Measurements from ENCODE around the gene RRP15. TPM values are rescaled to one million over a fixed set of nuclear protein-coding genes. Genes with fewer than 3 reads are reported as not detected.

RRP15 gene
- total RNA-seq, 1 experiment from 2014 or later: 36.0 TPM

DNA sequence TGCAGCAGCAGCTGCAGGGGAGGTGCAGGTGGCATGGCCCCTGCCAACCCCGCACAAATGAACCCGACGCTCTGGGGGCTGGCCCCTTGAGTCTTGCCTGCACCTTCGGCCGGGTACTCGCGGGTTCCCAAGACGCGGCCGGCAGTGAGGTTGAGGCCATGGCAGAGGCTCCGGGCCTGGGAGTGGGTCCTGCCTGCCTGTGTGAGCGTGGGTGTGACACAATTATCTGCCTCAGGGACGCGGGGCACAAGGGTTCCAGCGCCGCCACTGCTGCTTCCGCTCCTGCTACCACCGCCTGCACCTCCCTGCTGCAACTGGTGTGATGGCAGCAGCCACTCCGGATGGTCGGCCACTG, 39.1 kb downstream of the RRP15 start:
- Mint-ChIP-seq H3K36me3 (peaks cover 25% of the 10 kb centered on the region), H3K4me3 (no peak overlapping the region), H3K27ac (no peak overlapping the region; the same call in 1 of the 2 replicates), H3K9me3 (peaks cover 2% of the 10 kb centered on the region; the same call in 1 of the 2 replicates), H3K27me3 (ENCODE audit: low read depth) (no peaks in the 10 kb centered on the region), H3K4me1 (no peaks in the 10 kb centered on the region)
- ChIA-PET POLR2A (no interaction called here), CTCF (no interaction called here)
- TF ChIP-seq ZNF416 (CRISPR knock-in tag; IDR thresholded peaks at IDR 0.05): no peak
- no peak for TF ChIP-seq ZBTB21 (CRISPR knock-in tag; IDR thresholded peaks at IDR 0.05; ENCODE audit: borderline replicate concordance)
- TF ChIP-seq ELF4 (CRISPR knock-in tag; IDR thresholded peaks at IDR 0.05; ENCODE audit: low read depth): no peak
- TF ChIP-seq IRF2 (CRISPR knock-in tag; IDR thresholded peaks at IDR 0.05; ENCODE audit: borderline replicate concordance, low read depth): no peak
- TF ChIP-seq NFATC4 (CRISPR knock-in tag; IDR thresholded peaks at IDR 0.05): no peak
- TF ChIP-seq, protein P1, sequence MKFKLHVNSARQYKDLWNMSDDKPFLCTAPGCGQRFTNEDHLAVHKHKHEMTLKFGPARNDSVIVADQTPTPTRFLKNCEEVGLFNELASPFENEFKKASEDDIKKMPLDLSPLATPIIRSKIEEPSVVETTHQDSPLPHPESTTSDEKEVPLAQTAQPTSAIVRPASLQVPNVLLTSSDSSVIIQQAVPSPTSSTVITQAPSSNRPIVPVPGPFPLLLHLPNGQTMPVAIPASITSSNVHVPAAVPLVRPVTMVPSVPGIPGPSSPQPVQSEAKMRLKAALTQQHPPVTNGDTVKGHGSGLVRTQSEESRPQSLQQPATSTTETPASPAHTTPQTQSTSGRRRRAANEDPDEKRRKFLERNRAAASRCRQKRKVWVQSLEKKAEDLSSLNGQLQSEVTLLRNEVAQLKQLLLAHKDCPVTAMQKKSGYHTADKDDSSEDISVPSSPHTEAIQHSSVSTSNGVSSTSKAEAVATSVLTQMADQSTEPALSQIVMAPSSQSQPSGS (CRISPR knock-in tag; IDR thresholded peaks at IDR 0.05; ENCODE audit: borderline replicate concordance, low read depth): no peak
- no peak for TF ChIP-seq ETV6 (CRISPR knock-in tag; IDR thresholded peaks at IDR 0.05)
- TF ChIP-seq, protein P2, sequence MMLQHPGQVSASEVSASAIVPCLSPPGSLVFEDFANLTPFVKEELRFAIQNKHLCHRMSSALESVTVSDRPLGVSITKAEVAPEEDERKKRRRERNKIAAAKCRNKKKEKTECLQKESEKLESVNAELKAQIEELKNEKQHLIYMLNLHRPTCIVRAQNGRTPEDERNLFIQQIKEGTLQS (CRISPR knock-in tag; conservative IDR thresholded peaks at IDR 0.05): no peak
- no peak for TF ChIP-seq FOXJ3 (CRISPR knock-in tag; IDR thresholded peaks at IDR 0.05; ENCODE audit: borderline replicate concordance)
- TF ChIP-seq, protein P3, sequence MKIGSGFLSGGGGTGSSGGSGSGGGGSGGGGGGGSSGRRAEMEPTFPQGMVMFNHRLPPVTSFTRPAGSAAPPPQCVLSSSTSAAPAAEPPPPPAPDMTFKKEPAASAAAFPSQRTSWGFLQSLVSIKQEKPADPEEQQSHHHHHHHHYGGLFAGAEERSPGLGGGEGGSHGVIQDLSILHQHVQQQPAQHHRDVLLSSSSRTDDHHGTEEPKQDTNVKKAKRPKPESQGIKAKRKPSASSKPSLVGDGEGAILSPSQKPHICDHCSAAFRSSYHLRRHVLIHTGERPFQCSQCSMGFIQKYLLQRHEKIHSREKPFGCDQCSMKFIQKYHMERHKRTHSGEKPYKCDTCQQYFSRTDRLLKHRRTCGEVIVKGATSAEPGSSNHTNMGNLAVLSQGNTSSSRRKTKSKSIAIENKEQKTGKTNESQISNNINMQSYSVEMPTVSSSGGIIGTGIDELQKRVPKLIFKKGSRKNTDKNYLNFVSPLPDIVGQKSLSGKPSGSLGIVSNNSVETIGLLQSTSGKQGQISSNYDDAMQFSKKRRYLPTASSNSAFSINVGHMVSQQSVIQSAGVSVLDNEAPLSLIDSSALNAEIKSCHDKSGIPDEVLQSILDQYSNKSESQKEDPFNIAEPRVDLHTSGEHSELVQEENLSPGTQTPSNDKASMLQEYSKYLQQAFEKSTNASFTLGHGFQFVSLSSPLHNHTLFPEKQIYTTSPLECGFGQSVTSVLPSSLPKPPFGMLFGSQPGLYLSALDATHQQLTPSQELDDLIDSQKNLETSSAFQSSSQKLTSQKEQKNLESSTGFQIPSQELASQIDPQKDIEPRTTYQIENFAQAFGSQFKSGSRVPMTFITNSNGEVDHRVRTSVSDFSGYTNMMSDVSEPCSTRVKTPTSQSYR (CRISPR knock-in tag; IDR thresholded peaks at IDR 0.05): no peak
- no peak for TF ChIP-seq HMGA2 (CRISPR knock-in tag; IDR thresholded peaks at IDR 0.05)
- TF ChIP-seq, protein P4, sequence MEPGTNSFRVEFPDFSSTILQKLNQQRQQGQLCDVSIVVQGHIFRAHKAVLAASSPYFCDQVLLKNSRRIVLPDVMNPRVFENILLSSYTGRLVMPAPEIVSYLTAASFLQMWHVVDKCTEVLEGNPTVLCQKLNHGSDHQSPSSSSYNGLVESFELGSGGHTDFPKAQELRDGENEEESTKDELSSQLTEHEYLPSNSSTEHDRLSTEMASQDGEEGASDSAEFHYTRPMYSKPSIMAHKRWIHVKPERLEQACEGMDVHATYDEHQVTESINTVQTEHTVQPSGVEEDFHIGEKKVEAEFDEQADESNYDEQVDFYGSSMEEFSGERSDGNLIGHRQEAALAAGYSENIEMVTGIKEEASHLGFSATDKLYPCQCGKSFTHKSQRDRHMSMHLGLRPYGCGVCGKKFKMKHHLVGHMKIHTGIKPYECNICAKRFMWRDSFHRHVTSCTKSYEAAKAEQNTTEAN (CRISPR knock-in tag; IDR thresholded peaks at IDR 0.05): no peak
- TF ChIP-seq, protein P5, sequence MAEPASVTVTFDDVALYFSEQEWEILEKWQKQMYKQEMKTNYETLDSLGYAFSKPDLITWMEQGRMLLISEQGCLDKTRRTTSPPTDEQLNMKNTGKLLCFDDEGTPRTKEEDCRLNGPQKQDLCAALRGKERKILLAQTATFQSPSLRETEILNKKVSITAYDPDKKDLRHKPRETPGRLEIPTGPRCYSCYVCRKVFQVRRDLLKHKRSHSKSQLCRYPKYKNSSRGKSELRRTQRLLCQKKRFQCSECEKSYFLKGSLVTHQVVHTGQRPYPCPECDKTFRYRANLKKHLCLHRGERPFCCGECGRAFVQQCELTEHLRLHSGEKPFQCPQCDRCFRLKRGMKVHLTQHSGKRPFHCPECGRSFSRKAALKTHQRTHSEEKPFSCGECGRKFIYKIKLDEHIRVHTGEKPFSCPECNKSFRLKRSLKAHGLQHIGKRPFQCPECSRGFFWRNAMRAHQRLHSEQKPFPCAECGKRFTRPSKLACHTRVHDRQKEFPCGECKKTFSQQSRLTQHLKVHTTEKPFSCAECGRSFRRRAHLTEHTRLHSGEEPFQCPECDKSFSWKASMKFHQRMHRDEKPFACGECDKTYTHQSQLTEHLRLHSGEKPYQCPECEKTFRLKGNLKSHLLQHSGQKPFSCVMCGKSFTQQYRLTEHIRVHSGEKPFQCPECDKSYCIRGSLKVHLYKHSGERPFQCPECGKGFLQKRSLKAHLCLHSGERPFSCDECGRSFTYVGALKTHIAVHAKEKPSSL (CRISPR knock-in tag; conservative IDR thresholded peaks at IDR 0.05): no peak
- no peak for TF ChIP-seq NFE2L1 (CRISPR knock-in tag; IDR thresholded peaks at IDR 0.05)
- DNase-seq (ENCODE audit: low spot score) (no peak), ATAC-seq (no peak)

DNA sequence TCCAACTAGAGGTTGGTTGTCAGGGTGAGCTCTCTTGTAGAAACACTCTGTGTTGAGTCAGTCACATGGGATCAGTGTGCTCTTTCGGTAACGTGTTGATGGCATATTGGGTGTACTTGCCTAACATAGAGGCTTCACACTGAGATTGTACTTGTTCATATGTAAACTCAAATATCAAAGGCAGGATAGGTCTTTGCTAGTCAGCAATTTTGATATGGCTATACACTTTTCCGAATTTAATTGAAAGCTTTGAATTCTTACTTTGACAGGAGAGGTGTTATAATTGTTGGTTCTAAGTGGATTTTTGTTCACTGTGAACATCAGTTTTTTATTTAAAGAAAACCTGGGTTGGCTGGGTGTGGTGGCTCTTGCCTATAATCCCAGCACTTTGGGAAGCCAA, 43.7 kb downstream of the RRP15 start:
- Mint-ChIP-seq H3K4me3 (no peak overlapping the region), H3K36me3 (peaks cover 28% of the 10 kb centered on the region), H3K4me1 (no peaks in the 10 kb centered on the region), H3K27me3 (ENCODE audit: low read depth) (no peaks in the 10 kb centered on the region), H3K9me3 (no peaks in the 10 kb centered on the region), H3K27ac (peak overlapping the region; percentile 51; the same call in 1 of the 2 replicates)
- CTCF ChIA-PET: interaction anchor here (0.6 to 2.3 kb wide), 6 partner anchors 10 to 738 kb away, joined by 3 to 7 read pairs (median 4); no protein-coding TSS in a partner anchor
- POLR2A ChIA-PET: no interaction called here
- no peak for ATAC-seq
- no peak for DNase-seq (ENCODE audit: low spot score)
- no peak for TF ChIP-seq OVOL2 (CRISPR knock-in tag; IDR thresholded peaks at IDR 0.05; ENCODE audit: borderline replicate concordance)
- TF ChIP-seq, protein P6, sequence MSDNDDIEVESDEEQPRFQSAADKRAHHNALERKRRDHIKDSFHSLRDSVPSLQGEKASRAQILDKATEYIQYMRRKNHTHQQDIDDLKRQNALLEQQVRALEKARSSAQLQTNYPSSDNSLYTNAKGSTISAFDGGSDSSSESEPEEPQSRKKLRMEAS (CRISPR knock-in tag; IDR thresholded peaks at IDR 0.05): no peak
- TF ChIP-seq, protein P7, sequence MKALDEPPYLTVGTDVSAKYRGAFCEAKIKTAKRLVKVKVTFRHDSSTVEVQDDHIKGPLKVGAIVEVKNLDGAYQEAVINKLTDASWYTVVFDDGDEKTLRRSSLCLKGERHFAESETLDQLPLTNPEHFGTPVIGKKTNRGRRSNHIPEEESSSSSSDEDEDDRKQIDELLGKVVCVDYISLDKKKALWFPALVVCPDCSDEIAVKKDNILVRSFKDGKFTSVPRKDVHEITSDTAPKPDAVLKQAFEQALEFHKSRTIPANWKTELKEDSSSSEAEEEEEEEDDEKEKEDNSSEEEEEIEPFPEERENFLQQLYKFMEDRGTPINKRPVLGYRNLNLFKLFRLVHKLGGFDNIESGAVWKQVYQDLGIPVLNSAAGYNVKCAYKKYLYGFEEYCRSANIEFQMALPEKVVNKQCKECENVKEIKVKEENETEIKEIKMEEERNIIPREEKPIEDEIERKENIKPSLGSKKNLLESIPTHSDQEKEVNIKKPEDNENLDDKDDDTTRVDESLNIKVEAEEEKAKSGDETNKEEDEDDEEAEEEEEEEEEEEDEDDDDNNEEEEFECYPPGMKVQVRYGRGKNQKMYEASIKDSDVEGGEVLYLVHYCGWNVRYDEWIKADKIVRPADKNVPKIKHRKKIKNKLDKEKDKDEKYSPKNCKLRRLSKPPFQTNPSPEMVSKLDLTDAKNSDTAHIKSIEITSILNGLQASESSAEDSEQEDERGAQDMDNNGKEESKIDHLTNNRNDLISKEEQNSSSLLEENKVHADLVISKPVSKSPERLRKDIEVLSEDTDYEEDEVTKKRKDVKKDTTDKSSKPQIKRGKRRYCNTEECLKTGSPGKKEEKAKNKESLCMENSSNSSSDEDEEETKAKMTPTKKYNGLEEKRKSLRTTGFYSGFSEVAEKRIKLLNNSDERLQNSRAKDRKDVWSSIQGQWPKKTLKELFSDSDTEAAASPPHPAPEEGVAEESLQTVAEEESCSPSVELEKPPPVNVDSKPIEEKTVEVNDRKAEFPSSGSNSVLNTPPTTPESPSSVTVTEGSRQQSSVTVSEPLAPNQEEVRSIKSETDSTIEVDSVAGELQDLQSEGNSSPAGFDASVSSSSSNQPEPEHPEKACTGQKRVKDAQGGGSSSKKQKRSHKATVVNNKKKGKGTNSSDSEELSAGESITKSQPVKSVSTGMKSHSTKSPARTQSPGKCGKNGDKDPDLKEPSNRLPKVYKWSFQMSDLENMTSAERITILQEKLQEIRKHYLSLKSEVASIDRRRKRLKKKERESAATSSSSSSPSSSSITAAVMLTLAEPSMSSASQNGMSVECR (CRISPR knock-in tag; IDR thresholded peaks at IDR 0.05; ENCODE audit: borderline replicate concordance): no peak
- TF ChIP-seq FOXK1 (CRISPR knock-in tag; IDR thresholded peaks at IDR 0.05): no peak
- TF ChIP-seq SP1 (CRISPR knock-in tag; conservative IDR thresholded peaks at IDR 0.05): no peak
- TF ChIP-seq, protein P8, sequence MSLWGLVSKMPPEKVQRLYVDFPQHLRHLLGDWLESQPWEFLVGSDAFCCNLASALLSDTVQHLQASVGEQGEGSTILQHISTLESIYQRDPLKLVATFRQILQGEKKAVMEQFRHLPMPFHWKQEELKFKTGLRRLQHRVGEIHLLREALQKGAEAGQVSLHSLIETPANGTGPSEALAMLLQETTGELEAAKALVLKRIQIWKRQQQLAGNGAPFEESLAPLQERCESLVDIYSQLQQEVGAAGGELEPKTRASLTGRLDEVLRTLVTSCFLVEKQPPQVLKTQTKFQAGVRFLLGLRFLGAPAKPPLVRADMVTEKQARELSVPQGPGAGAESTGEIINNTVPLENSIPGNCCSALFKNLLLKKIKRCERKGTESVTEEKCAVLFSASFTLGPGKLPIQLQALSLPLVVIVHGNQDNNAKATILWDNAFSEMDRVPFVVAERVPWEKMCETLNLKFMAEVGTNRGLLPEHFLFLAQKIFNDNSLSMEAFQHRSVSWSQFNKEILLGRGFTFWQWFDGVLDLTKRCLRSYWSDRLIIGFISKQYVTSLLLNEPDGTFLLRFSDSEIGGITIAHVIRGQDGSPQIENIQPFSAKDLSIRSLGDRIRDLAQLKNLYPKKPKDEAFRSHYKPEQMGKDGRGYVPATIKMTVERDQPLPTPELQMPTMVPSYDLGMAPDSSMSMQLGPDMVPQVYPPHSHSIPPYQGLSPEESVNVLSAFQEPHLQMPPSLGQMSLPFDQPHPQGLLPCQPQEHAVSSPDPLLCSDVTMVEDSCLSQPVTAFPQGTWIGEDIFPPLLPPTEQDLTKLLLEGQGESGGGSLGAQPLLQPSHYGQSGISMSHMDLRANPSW (CRISPR knock-in tag; conservative IDR thresholded peaks at IDR 0.05; ENCODE audit: low read depth): no peak

Measured in WTC11 (cell line).